DMS153 treated with DMSO at 0.1 percent for 48 hours (cell line): ENCODE measurements around the gene RPL28.
"Not testable (repeated sequence)": the region's sequence is repeated elsewhere in the genome, so short reads cannot be mapped to it uniquely, and the experiment has no call there.

Source experiments
- DNase-seq: peaks from one replicate; lab custom pipeline; 2025; ENCODE audit not compliant: unreplicated experiment; lab: John Stamatoyannopoulos, UW

RPL28 gene

GRCh38 chr19:55391191-55391670 is 5.5 kb downstream of the RPL28 start:
- no peak for DNase-seq

GRCh38 chr19:55391702-55392615 is 6.2 kb downstream of the RPL28 start:
- DNase-seq: no peak

GRCh38 chr19:55392820-55393761 is 7.4 kb downstream of the RPL28 start:
- no peak for DNase-seq

GRCh38 chr19:55398200-55398925 is 12.6 kb downstream of the RPL28 start:
- DNase-seq: no peak

- DNase-seq: no peak
These were observed 14.8 kb downstream of the RPL28 start for GRCh38 chr19:55400281-55401087.

- DNase-seq: not testable (repeated sequence)
These were observed 15.7 kb downstream of the RPL28 start for GRCh38 chr19:55401390-55401789.

- DNase-seq: no peak
These were observed 16.8 kb downstream of the RPL28 start for GRCh38 chr19:55402509-55402908.

GRCh38 chr19:55405638-55406037 is 19.9 kb downstream of the RPL28 start:
- DNase-seq: no peak

GRCh38 chr19:55406091-55406825 is 20.5 kb downstream of the RPL28 start:
- DNase-seq: no peak

- DNase-seq: no peak
These were observed 21.3 kb downstream of the RPL28 start for GRCh38 chr19:55406826-55407549.

GRCh38 chr19:55407550-55407799 is 21.7 kb downstream of the RPL28 start, which contains the start of gene UBE2S:
Gene UBE2S (minus strand): TSS chr19:55407788. CDS start chr19:55407589, 199 bp downstream.
- DNase-seq: not testable (repeated sequence)

- DNase-seq: peak; percentile 97
These were observed 22.2 kb downstream of the RPL28 start for GRCh38 chr19:55407800-55408532.

- no peak for DNase-seq
These were observed 22.8 kb downstream of the RPL28 start for GRCh38 chr19:55408533-55408872.

- DNase-seq: not testable (repeated sequence)
These were observed 23.4 kb downstream of the RPL28 start for GRCh38 chr19:55409179-55409578.

GRCh38 chr19:55410168-55410567 is 24.4 kb downstream of the RPL28 start:
- no peak for DNase-seq

- DNase-seq: peak; percentile 46
These were observed 32.5 kb downstream of the RPL28 start for GRCh38 chr19:55418185-55418584.

GRCh38 chr19:55419103-55419502 is 33.4 kb downstream of the RPL28 start:
- no peak for DNase-seq

GRCh38 chr19:55419624-55420236 is 34.0 kb downstream of the RPL28 start:
- no peak for DNase-seq
